ENCODE measurements around the gene RPIA.

- TF ChIP-seq CTCF (IDR thresholded peaks at IDR 0.05; ENCODE audit: low read length) (peak; percentile 23), EZH2phosphoT487 (IDR thresholded peaks at IDR 0.05; ENCODE audit: low read length) (no peak), EZH2 (optimal IDR thresholded peaks at IDR 0.05; ENCODE audit: low read depth, low read length) (no peak)
Observed at GRCh38 chr2:88755836-88756235, 64.4 kb downstream of the RPIA start.

All from MM.1S (cell line).